Activated gamma-delta T cell (primary cell): Measurements from ENCODE around the gene APOBEC3G.

ENCODE experiments used
- DNase-seq: peaks from one replicate; lab custom pipeline; 2025; lab: John Stamatoyannopoulos, UW

APOBEC3G gene

DNA sequence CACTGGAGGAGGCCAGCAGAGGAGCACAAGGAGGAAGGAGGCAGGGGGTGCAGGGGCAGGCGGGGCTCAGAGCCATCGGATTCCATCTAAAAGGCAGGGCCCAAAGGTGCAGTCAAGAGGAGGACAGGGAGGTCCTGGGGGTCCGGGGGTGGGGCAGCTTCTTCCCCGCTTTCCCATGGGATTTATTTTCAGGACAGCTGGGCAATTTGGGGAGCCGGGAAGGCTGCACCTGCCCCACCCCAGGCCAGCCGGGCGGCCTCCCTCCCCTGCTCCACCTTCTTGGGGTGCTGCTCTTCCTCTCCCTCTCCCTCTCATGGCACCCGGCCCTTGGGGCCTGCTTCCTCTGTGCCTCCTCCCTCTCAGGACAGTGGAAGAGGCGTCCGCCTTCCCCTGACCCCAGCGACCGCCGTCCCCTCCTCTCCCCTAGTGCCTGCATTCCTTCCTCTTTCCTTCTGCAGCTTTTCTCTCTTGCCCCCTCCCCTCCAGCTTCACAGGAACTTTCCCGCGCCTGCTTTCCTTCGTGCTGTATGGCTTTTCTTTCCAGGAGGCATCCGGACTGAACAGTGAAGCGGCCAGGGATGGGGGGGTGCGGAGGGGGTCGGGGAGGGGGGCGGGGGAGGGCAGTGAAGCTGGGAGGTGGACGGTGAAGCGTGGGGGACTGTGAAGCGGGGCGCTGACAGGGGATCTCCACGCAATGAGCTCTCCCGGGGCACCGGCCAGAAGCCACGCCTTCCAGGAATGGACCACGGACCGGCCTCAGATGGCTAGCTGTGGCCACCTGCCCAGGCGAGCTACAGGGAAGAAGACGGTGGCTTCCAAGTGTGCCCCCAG is 46.9 kb downstream of the APOBEC3G start:
- no peak for DNase-seq

DNA sequence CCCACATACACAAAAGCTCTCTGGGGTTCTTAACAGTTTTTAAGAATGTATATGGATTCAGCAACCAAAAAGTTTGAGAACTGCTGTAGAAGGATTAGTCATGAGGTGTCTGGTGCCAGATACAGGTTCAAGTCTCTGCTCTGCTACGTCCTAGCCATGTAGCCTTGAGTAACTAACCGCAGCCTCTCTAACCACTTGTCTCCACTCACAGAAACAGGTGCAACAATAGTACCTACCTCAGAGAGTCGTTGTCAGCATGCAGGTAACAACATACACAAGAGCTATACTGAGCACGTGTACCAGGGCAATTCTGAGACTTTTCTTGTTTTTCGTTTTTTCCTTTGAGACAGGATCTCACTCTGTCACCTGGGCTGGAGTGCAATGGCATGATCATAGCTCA is 48.5 kb downstream of the APOBEC3G start:
- DNase-seq = no peak

DNA sequence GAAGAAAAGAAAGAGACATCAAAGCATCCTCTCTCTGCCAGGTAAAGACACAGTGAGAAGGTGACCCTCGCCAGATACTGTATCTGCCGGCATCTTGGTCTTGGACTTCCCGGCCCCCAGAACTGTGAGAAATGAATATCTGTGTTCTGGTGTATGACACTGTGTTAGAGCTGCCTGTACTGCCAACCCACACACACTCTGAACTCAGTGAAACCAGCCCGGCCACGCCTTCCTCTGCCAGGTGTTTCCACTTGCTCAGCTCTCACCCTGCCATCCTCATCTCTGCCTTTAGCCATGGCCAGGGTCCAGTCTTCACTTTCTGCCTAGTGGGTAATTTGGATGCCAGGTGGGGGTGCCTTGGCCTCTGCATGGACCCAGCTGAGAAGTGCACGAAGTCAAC is 51.4 kb downstream of the APOBEC3G start:
- DNase-seq = no peak

DNA sequence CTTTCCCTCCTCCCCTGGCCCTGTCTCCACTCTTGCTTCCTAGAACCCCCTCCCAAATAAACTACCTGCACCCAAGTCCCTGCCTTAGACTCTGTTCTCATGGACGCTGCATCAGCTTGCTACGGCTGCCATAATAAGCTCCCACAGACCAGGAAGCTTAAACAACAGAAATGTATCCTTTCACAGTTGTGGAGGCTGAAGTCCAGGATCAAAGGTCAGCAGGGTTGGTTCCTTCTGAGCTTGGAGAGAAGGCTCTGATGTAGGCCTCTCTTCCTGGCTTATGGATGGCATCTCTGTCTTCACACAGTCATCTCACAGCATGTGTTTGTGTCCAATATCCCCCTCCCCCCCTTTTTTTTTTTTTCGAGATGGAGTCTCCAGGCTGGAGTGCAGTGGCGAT is 52.0 kb downstream of the APOBEC3G start:
- DNase-seq = no peak

DNA sequence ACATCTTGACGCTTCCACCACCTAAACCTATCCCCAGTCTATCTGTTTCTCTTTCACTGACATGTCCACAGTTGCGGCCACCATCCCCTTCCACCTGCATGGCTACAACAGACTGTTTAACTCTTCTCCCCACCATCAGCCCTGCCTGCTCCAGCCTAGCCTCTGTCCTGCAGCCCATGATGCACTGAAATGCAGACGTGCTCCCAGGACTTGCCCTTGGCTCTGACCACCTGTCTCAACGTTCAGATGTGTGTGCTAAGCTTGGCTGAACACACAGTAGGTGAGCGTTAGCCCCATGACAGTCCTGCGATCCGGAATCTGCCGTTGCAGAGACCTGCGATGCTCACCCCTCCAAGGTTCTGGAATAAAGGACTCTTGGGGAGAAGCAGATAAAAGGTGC is 52.7 kb downstream of the APOBEC3G start:
- DNase-seq = no peak

DNA sequence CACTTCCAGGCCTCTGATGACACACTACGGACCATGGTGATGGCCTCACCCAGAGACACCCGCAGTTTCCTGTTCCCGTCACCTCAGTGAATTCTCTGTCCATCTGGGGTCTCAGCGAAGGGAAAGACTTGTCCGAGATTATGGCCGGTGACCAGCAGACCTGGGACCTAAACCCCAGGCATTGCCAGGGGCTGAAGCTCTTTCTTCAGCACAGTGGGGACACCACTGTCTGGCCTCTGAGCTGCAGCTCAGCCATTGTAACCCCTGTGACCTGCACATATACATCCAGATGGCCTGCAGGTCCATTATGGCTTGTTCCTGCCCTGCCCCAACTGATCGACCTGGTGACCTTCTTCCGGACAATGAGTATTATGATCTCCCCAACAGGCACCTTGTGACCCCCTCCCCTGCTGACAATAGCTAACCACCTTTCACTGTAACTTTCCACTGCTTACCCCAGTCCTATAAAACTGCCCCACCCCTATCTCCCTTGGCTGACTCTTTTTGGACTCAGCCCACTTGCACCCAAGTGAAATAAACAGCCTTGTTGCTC is 53.2 kb downstream of the APOBEC3G start:
- no peak for DNase-seq

DNA sequence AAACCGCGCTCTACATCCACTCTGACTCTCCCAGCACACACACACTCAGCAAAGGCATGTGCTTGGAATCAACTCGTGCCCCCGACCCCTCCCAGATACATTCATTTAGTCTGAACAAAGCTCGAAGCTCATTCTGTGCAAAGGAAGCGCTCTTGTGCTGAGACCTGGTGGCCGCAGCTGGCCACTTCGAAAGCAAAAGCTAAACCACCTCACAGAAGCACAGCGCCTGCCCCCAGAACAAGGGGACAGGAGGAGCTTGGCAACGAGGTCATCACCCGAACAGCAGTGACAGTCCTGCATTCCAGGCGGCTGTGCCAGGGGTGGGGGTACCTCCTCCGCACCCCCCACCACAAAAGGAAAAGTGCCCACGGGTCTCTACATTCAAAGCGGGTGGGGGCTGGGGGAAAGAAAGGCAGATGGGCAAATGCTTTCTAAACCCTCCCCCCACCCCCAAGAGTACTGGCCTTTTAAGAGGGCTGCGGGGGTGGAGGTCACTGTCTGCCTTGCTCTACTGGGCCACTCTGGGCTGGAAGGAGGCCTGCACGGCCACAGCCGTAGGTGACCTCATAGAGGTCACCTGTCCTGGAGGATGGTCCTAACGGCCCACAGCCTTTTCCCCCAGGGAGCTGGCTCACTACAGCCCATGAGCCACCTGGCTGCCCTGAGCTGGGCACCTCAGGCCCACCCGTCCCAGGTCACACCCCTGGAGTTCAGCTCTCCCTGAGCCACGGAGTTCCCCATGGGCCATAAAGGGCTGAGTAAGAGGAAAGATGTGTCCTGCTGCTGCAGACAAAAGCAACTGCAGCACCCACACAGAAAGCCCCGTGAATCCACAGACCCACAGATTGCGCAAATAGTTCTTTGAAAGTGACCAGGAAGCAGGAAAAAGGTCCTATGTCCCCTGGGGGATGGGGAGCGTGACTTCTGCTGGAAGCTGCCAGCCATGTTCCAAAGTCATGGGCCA is 54.1 kb downstream of the APOBEC3G start:
- no peak for DNase-seq

DNA sequence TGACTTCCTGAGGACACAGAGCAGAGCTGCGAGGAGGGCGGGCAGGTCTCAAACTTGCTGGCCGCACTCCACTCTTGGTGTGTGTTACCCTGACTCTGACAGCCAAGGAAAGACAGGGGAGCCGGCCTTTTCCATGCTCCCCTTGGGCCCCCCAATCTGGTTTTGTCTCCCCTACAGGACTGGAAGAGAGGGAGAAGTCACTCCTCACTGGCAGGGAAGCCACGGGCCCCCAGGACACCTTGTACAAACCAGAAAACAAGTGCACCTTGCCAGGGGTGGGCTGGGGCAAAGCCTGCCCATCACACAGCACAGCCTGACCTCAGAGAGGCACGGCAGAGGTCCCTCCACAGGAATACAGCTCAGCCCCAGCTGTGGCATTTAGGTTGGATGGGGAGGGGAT is 55.2 kb downstream of the APOBEC3G start:
- DNase-seq = no peak

DNA sequence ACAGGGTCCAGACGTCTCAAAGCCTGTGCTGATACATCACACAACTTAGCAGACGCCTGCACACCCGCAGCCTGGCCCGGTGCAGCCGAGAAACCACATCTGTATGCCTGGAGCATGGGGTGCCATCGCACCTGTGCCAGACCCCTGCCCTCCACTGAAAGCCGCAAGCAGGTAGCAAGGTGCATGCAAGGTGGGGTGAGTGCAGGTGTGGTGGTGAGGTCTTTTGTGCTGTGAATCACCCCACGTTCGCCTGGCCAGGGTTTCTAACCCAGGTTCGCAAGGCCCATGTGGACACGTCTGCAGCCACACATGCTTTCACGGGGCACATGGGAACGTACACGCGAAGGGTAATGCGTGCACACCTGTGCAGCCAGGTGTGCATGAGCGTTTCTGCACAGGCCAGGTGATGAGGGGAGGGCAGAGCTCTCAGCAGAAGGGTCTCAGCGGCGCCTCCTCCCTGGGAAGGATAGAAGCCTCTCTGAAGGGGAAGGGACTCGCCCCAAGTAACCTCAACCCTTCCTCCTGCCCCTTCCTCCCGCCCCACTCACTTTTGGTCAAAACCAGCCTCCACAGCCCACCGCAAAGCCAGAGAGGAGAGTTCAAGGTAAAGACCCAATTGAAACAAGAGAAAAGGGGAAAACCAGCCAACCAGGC is 55.9 kb downstream of the APOBEC3G start:
- no peak for DNase-seq

DNA sequence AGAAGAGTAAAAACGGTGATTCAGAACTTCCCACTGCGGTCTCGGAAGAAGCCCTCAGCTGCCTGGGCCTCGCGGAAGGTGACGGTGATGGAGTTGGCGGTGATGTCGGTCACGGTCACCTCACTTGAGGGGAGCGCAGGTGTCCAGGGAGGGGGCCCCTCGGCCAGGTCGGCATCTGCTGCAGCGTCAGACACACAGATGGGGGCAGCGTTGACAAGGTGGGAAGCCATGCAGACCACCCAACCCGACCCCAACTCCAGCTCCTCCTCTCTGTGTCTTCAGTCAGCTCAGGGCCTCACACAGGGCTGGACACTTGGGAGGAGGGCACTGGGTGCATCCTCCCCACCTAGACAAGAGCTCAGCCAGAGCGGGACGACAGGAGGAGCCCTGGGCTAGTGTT is 56.8 kb downstream of the APOBEC3G start:
- no peak for DNase-seq

DNA sequence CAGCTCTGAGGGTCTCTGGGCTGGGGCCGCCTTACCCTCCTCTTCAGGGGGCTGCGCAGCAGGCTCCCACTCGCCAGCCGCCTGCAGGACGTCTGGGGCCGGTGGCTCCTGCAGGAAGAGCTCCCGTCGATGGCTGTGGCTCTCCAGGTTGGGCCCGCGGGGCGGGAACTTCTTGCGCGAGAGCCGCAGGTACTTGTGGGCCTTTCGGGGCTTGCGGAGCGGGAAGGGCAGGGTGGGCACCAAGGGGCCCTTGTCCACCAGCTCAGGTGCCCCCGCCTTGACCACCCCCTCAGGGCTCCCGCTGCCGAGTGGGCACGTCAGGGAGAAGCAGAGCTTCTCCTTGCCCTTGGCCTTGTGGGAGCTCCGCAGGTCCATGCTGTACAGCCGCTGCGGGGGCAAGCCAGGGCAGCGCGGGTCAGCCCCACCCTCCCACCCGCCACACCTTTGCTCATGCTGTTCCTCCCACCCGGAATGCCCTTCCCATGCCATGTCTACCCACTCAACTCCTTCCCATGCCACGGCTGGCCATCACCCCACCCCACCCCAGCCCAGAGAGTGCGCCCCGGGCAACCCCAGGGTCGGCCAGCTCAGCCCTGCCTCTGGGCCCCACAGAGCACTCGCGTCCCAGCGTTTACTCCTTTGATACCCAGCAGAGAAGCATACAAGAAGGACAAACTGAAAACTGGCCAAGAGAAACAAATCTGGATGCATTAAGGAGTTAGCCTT is 57.5 kb downstream of the APOBEC3G start:
- no peak for DNase-seq

DNA sequence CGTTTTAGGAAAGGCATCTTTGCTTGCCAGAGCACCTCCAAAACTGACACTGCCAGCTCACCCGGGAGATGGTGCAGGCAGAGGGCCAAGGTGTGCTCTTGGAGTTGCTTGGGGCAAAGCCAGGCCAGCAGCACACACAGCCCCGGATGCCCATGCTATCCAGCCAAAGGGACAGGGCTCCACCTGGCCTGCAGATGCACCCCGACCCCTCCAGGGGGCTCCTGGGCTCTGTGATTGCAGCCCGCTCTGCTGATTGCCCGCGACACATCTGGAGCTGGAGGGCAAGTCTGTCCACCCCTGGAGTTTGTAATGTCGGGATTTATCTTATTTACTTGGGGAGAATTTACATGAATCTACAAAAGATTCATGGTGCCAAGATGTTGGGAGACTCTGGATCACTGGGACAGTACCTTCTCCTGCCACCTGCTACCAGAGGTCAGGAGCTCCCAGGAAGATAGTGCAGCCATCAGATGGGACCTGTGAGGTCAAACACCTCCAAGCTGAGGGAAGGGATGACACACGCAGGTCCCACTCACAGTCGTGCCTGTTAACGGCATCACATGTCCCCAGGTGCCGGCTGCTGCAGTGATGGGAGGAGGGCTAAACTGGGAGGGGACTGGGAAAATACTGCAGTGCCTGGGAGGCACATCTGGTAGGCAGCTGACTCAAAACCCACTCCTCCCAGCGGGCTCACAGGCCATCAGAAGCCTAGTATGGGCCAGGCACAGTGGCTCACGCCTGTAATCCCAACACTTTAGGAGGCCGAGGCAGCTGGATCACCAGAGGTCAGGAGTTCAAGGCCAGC is 58.2 kb downstream of the APOBEC3G start:
- no peak for DNase-seq

DNA sequence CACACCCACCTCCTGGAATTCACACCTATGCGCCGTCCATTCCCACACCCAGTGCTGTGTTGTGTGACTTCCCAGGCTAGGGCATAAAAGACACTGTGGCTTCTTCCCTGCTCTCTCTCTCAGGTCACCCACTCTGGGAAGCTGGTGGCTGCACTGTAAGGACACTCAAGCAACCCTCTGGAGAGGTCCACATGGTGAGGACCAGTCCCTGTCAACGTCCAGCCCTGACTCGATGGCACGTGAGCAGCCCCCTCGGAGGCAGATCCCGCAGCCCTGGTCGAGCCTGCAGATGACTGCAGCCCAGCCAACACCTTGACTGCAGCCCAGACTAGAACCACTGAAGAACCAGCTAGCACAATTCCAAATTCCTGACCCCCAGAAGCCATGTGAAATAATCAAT is 59.2 kb downstream of the APOBEC3G start:
- no peak for DNase-seq
